Astrocyte (in vitro differentiated cells and primary cell): ENCODE data around the gene MYOD1. TPM values are rescaled to one million over a fixed set of nuclear protein-coding genes. Genes with fewer than 3 reads are reported as not detected.

Source experiments
- DNase-seq: peaks from one replicate; pipeline ENCODE4 v3.0.0-alpha.2; 2010; ENCODE audit warnings: low read depth
- FAIRE-seq: peaks from 2 replicates; lab custom pipeline; 2011; peaks lifted over from hg19 to GRCh38; lab: Jason Lieb, UNC
- H2AFZ ChIP-seq: 2 replicates; pipeline ENCODE4 v1.6.0; 2012; ENCODE audit warnings: low read depth, low read length, inconsistent platforms
- H3K27ac ChIP-seq: 2 replicates; pipeline ENCODE4 v1.5.1; 2011; ENCODE audit warnings: low read depth, low read length, inconsistent platforms
- H3K27me3 ChIP-seq: 2 replicates; pipeline ENCODE4 v1.6.0; 2011; ENCODE audit warnings: low read length, inconsistent platforms; ENCODE audit not compliant: insufficient read depth
- H3K36me3 ChIP-seq: 2 replicates; pipeline ENCODE4 v1.5.1; 2011; ENCODE audit warnings: low read length, inconsistent platforms; ENCODE audit not compliant: insufficient read depth
- H3K4me1 ChIP-seq: 2 replicates; pipeline ENCODE4 v1.5.1; 2011; ENCODE audit warnings: low read length, inconsistent platforms; ENCODE audit not compliant: insufficient read depth
- H3K4me2 ChIP-seq: 2 replicates; pipeline ENCODE4 v1.6.0; 2012; ENCODE audit warnings: low read length, inconsistent platforms
- H3K4me3 ChIP-seq: 2 replicates; pipeline ENCODE4 v1.5.1; 2011; ENCODE audit warnings: low read depth, mild to moderate bottlenecking, low read length, inconsistent platforms; ENCODE audit not compliant: insufficient read depth
- H3K79me2 ChIP-seq: 2 replicates; pipeline ENCODE4 v1.6.0; 2012; ENCODE audit warnings: mild to moderate bottlenecking, low read length, inconsistent platforms; ENCODE audit not compliant: insufficient read depth
- H3K9ac ChIP-seq: 2 replicates; pipeline ENCODE4 v1.6.0; 2012; ENCODE audit warnings: mild to moderate bottlenecking, low read length, inconsistent platforms
- H3K9me3 ChIP-seq: 2 replicates; pipeline ENCODE4 v1.5.1; 2012; ENCODE audit warnings: low read depth, mild to moderate bottlenecking, low read length, inconsistent platforms; ENCODE audit not compliant: insufficient read depth
- H4K20me1 ChIP-seq: 2 replicates; pipeline ENCODE4 v1.6.0; 2012; ENCODE audit warnings: low read length, inconsistent platforms; ENCODE audit not compliant: insufficient read depth
- H3K27ac Mint-ChIP-seq: one replicate; pipeline ENCODE4 v1.8.0; 2021; ENCODE audit warnings: mild to moderate bottlenecking, mixed read lengths; ENCODE audit not compliant: unreplicated experiment
- H3K27me3 Mint-ChIP-seq: one replicate; pipeline ENCODE4 v1.8.0; 2021; ENCODE audit warnings: low read depth, mixed read lengths; ENCODE audit not compliant: unreplicated experiment
- H3K36me3 Mint-ChIP-seq: one replicate; pipeline ENCODE4 v1.8.0; 2021; ENCODE audit warnings: low read depth, mixed read lengths; ENCODE audit not compliant: unreplicated experiment
- H3K4me1 Mint-ChIP-seq: one replicate; pipeline ENCODE4 v1.8.0; 2021; ENCODE audit warnings: low read depth, mixed read lengths; ENCODE audit not compliant: unreplicated experiment
- H3K4me3 Mint-ChIP-seq: one replicate; pipeline ENCODE4 v1.8.0; 2021; ENCODE audit warnings: mild to moderate bottlenecking, moderate library complexity, mixed read lengths; ENCODE audit not compliant: unreplicated experiment
- H3K9me3 Mint-ChIP-seq: one replicate; pipeline ENCODE4 v1.8.0; 2021; ENCODE audit warnings: mild to moderate bottlenecking, mixed read lengths; ENCODE audit not compliant: unreplicated experiment
- CTCF ChIP-seq: IDR thresholded peaks from 2 replicates; pipeline ENCODE4 v1.5.1; 2011; ENCODE audit warnings: low read depth, mild to moderate bottlenecking, inconsistent platforms, low read length, moderate library complexity; ENCODE audit not compliant: insufficient read depth
- EZH2 ChIP-seq: IDR thresholded peaks from 2 replicates; pipeline ENCODE4 v1.6.1; 2012; ENCODE audit warnings: mild to moderate bottlenecking, low read length, inconsistent platforms; ENCODE audit not compliant: insufficient read depth
- total RNA-seq: library from RNA; stranded (reverse); gene quantifications from 2 replicates; pipeline ENCODE4 v1.2.1, GENCODE V29; 2021

MYOD1 gene
- total RNA-seq, 1 donor from 2014 or later, result not detected

GRCh38 chr11:17730608-17731462 is 11.5 kb downstream of the MYOD1 start:
- FAIRE-seq, result no peak
- Histone ChIP-seq H3K9ac (no peak overlapping the region), H3K4me3 (no peak overlapping the region), H3K4me2 (no peak overlapping the region), H3K36me3 (no peaks in the 10 kb centered on the region), H2AFZ (no peak overlapping the region), H3K27ac (no peak overlapping the region), H3K27me3 (peaks cover 22% of the 10 kb centered on the region), H4K20me1 (peaks cover 8% of the 10 kb centered on the region), H3K4me1 (no peaks in the 10 kb centered on the region), H3K9me3 (no peaks in the 10 kb centered on the region), H3K79me2 (no peaks in the 10 kb centered on the region)
- peak; percentile 30 for DNase-seq
- H3K27me3 Mint-ChIP-seq, result peaks cover 60% of the 10 kb centered on the region
- TF ChIP-seq CTCF, result peak; percentile 66
- no peak for TF ChIP-seq EZH2
- H3K4me1 Mint-ChIP-seq, result no peaks in the 10 kb centered on the region
- H3K27ac Mint-ChIP-seq, result no peak overlapping the region
- no peak overlapping the region for H3K4me3 Mint-ChIP-seq
- peaks cover 2% of the 10 kb centered on the region for H3K36me3 Mint-ChIP-seq
- H3K9me3 Mint-ChIP-seq, result no peaks in the 10 kb centered on the region

GRCh38 chr11:17733261-17733660 is 13.9 kb downstream of the MYOD1 start:
- no peak overlapping the region for H2AFZ ChIP-seq
- no peak overlapping the region for H3K27ac Mint-ChIP-seq
- no peaks in the 10 kb centered on the region for H3K4me1 ChIP-seq
- H3K27me3 Mint-ChIP-seq, result peaks cover 60% of the 10 kb centered on the region
- H3K4me3 Mint-ChIP-seq, result peak overlapping the region; percentile 34
- FAIRE-seq, result no peak
- H3K27me3 ChIP-seq, result peaks cover 32% of the 10 kb centered on the region
- no peaks in the 10 kb centered on the region for H3K9me3 ChIP-seq
- H4K20me1 ChIP-seq, result peaks cover 14% of the 10 kb centered on the region
- H3K9me3 Mint-ChIP-seq, result no peaks in the 10 kb centered on the region
- no peaks in the 10 kb centered on the region for H3K4me1 Mint-ChIP-seq
- no peak overlapping the region for H3K9ac ChIP-seq
- H3K27ac ChIP-seq, result no peak overlapping the region
- no peaks in the 10 kb centered on the region for H3K36me3 ChIP-seq
- no peak overlapping the region for H3K4me3 ChIP-seq
- H3K79me2 ChIP-seq, result no peaks in the 10 kb centered on the region
- DNase-seq, result no peak
- no peak for TF ChIP-seq CTCF
- no peak for TF ChIP-seq EZH2
- peaks cover 2% of the 10 kb centered on the region for H3K36me3 Mint-ChIP-seq
- H3K4me2 ChIP-seq, result no peak overlapping the region

- Histone ChIP-seq H3K9ac (no peak within 1 kb of the TSS), H3K36me3 (no peaks in the 10 kb centered on the region), H3K4me1 (no peaks in the 10 kb centered on the region), H3K27ac (no peak within 1 kb of the TSS), H2AFZ (no peak within 1 kb of the TSS), H3K79me2 (no peaks in the 10 kb centered on the region), H4K20me1 (peaks cover 14% of the 10 kb centered on the region), H3K4me2 (peak within 1 kb of the TSS; percentile 82), H3K27me3 (peaks cover 35% of the 10 kb centered on the region), H3K4me3 (peak within 1 kb of the TSS; percentile 42), H3K9me3 (no peaks in the 10 kb centered on the region)
- no peaks in the 10 kb centered on the region for H3K9me3 Mint-ChIP-seq
- H3K4me3 Mint-ChIP-seq, result peak within 1 kb of the TSS; percentile 72
- H3K27me3 Mint-ChIP-seq, result peaks cover 48% of the 10 kb centered on the region
- H3K36me3 Mint-ChIP-seq, result peaks cover 2% of the 10 kb centered on the region
- FAIRE-seq, result no peak
- no peak within 1 kb of the TSS for H3K27ac Mint-ChIP-seq
- TF ChIP-seq CTCF (no peak), EZH2 (no peak)
- H3K4me1 Mint-ChIP-seq, result no peaks in the 10 kb centered on the region
- DNase-seq, result peak; percentile 28
Measured at GRCh38 chr11:17734418-17734911, 15.1 kb downstream of the MYOD1 start, which contains the start of gene KCNC1. TSS of gene KCNC1 (plus strand) at chr11:17734781. CDS start at chr11:17736003, 1,222 bp downstream.
